Upper lobe of left lung (tissue), 6 donors: ENCODE results near the gene B3GNT3. TPM values are rescaled to one million over a fixed set of nuclear protein-coding genes. Genes with fewer than 3 reads are reported as not detected.

Source experiments
- ATAC-seq, 2 donors: fragments of 200-7000 bp; cut with Tn5 transposase; one replicate each; pipeline ENCODE4 v1.9.1; 2022; ENCODE audit warnings: mild to moderate bottlenecking in 2 of 2, moderate library complexity in 2 of 2; ENCODE audit not compliant: low FRiP score in 2 of 2
- DNase-seq, 2 donors: peaks; one replicate each; pipeline ENCODE4 v3.0.0-alpha.2; 2019 to 2020
- H3K27ac ChIP-seq, 4 donors: fragments of 200-600 bp; sonication (generic); one replicate each; pipeline ENCODE4 v1.5.1; 2016 to 2019
- H3K27me3 ChIP-seq, 4 donors: fragments of 200-600 bp; sonication (generic); one replicate each; pipeline ENCODE4 v1.5.1; 2017 to 2019
- H3K36me3 ChIP-seq, 4 donors: fragments of 200-600 bp; sonication (generic); one replicate each; pipeline ENCODE4 v1.5.1; 2016 to 2019
- H3K4me1 ChIP-seq, 4 donors: fragments of 200-600 bp; sonication (generic); one replicate each; pipeline ENCODE4 v1.5.1; 2018 to 2019
- H3K4me3 ChIP-seq, 4 donors: fragments of 200-600 bp; sonication (generic); one replicate each; pipeline ENCODE4 v1.5.1; 2017 to 2019; ENCODE audit warnings: mild to moderate bottlenecking in 2 of 4, moderate library complexity in 1 of 4
- H3K9me3 ChIP-seq, 4 donors: fragments of 200-600 bp; sonication (generic); one replicate each; pipeline ENCODE4 v1.5.1; 2018 to 2019
- CTCF ChIP-seq, 6 experiments: fragments of 450-650 bp in 4 of 6; fragments of 200-600 bp in 2 of 6; sonication (generic) in 2 of 6; IDR thresholded peaks; one replicate each; pipeline ENCODE4 v1.5.1; 2016 to 2019; ENCODE audit warnings: antibody characterized with exemption in 6 of 6
- EP300 ChIP-seq, 4 donors: sonication (generic); formaldehyde crosslinking; IDR thresholded peaks; one replicate each; pipeline ENCODE4 v1.5.1; 2017; ENCODE audit warnings: antibody characterized with exemption in 4 of 4, control low read depth in 2 of 4
- POLR2A ChIP-seq, 4 donors: fragments of 450-650 bp; IDR thresholded peaks; one replicate each; pipeline ENCODE4 v1.5.1; 2016 to 2017; ENCODE audit warnings: antibody characterized with exemption in 4 of 4, mild to moderate bottlenecking in 2 of 4
- POLR2AphosphoS5 ChIP-seq, 2 donors: sonication (generic); formaldehyde crosslinking; IDR thresholded peaks; one replicate each; pipeline ENCODE4 v1.5.1; 2017; ENCODE audit warnings: antibody characterized with exemption in 2 of 2
- WGBS, 2 donors: methylation state at CpG; one replicate each; pipeline ENCODE4 v1.1.5; 2017 to 2018; 5-methylcytosine and 5-hydroxymethylcytosine counted together
- total RNA-seq, 6 donors: library from RNA; depleted of rRNA in 4 of 6; stranded (reverse); fragments of >200 nt in 4 of 6; gene quantifications; one replicate each; pipeline versions ENCODE4 v1.1.0 to v1.2.1, GENCODE V29; 2016 to 2021
- donor health status: DM: no; HTN: no; CAD: no; lungs with moderate emphysema.
- donor health status: DM: no; HTN: yes; CAD: no; lungs with severe emphysema.

B3GNT3 gene
- total RNA-seq, 6 donors from 2014 or later = 1.0 to 8.8 (median 2.5) TPM; not detected in 1

GRCh38 chr19:17754634-17755442 lies 40.1 kb upstream of the B3GNT3 start:
- ATAC-seq = no peak
- WGBS, 2 donors = 75 to 82% methylated on average over 5 of the region's 5 CpGs
- Histone ChIP-seq H3K36me3 (no peaks in the 10 kb centered on the region), H3K4me1 (peaks cover under 1 to 5% (median 4%) of the 10 kb centered on the region in 4 donors), H3K4me3 (no peak overlapping the region), H3K9me3 (no peaks in the 10 kb centered on the region), H3K27me3 (no peaks in the 10 kb centered on the region), H3K27ac (no peak overlapping the region)
- TF ChIP-seq EP300 (IDR thresholded peaks at IDR 0.05) = no peak
- no peak for TF ChIP-seq POLR2AphosphoS5 (IDR thresholded peaks at IDR 0.05)
- TF ChIP-seq CTCF (IDR thresholded peaks at IDR 0.05) = no peak
- TF ChIP-seq POLR2A (IDR thresholded peaks at IDR 0.05) = no peak
- no peak for DNase-seq

GRCh38 chr19:17755443-17755890 lies 39.5 kb upstream of the B3GNT3 start:
- WGBS, 2 donors = 75 to 84% methylated on average over 1 of the region's 1 CpG
- no peaks in the 10 kb centered on the region for H3K9me3 ChIP-seq
- H3K27me3 ChIP-seq = no peaks in the 10 kb centered on the region
- peaks cover 0 to 5% (median 2%) of the 10 kb centered on the region in 4 donors for H3K4me1 ChIP-seq
- no peak for ATAC-seq
- no peaks in the 10 kb centered on the region for H3K36me3 ChIP-seq
- H3K27ac ChIP-seq = no peak overlapping the region
- TF ChIP-seq POLR2A (IDR thresholded peaks at IDR 0.05) = no peak
- no peak for TF ChIP-seq EP300 (IDR thresholded peaks at IDR 0.05)
- TF ChIP-seq POLR2AphosphoS5 (IDR thresholded peaks at IDR 0.05) = no peak
- no peak for TF ChIP-seq CTCF (IDR thresholded peaks at IDR 0.05)
- H3K4me3 ChIP-seq = no peak overlapping the region
- DNase-seq = no peak

GRCh38 chr19:17755977-17756670 lies 38.8 kb upstream of the B3GNT3 start:
- Histone ChIP-seq H3K36me3 (no peaks in the 10 kb centered on the region), H3K4me1 (peaks cover 0 to 5% (median 2%) of the 10 kb centered on the region in 4 donors), H3K4me3 (no peak overlapping the region), H3K27me3 (no peaks in the 10 kb centered on the region), H3K27ac (no peak overlapping the region), H3K9me3 (no peaks in the 10 kb centered on the region)
- no peak for TF ChIP-seq CTCF (IDR thresholded peaks at IDR 0.05)
- TF ChIP-seq POLR2A (IDR thresholded peaks at IDR 0.05) = no peak
- no peak for TF ChIP-seq POLR2AphosphoS5 (IDR thresholded peaks at IDR 0.05)
- TF ChIP-seq EP300 (IDR thresholded peaks at IDR 0.05) = no peak
- WGBS, 2 donors = 66 to 69% methylated on average over 12 of the region's 12 CpGs
- DNase-seq = no peak
- no peak for ATAC-seq

GRCh38 chr19:17757125-17757524 lies 37.8 kb upstream of the B3GNT3 start:
- H3K4me1 ChIP-seq = peaks cover 0 to 5% (median 2%) of the 10 kb centered on the region in 4 donors
- TF ChIP-seq EP300 (IDR thresholded peaks at IDR 0.05) (no peak), POLR2AphosphoS5 (IDR thresholded peaks at IDR 0.05) (no peak), CTCF (IDR thresholded peaks at IDR 0.05) (no peak), POLR2A (IDR thresholded peaks at IDR 0.05) (no peak)
- H3K27me3 ChIP-seq = no peaks in the 10 kb centered on the region
- H3K9me3 ChIP-seq = no peaks in the 10 kb centered on the region
- DNase-seq (peak in 1 of 2 donors; percentile 51), ATAC-seq (no peak)
- H3K4me3 ChIP-seq = no peak overlapping the region
- H3K36me3 ChIP-seq = no peaks in the 10 kb centered on the region
- no peak overlapping the region for H3K27ac ChIP-seq
- WGBS, 2 donors = 26 to 40% methylated on average over 9 of the region's 9 CpGs
